ENCODE data around the gene UCP2. TPM values are rescaled to one million over a fixed set of nuclear protein-coding genes. Genes with fewer than 3 reads are reported as not detected.
A peak's percentile ranks its signal among the peaks of the same experiment; 100 is the strongest.

The UCP2 gene
- total RNA-seq, 2 experiments from 2014 or later: 461 to 471 TPM

GRCh38 chr11:74000307-74001133 lies 17.9 kb upstream of the UCP2 start:
- CTCF ChIA-PET: interaction anchor here (0.6 to 1.9 kb wide), 2 partner anchors 19 to 389 kb away, joined by 3 to 6 read pairs; no protein-coding TSS in a partner anchor
- Mint-ChIP-seq H3K27me3 (no peaks in the 10 kb centered on the region), H3K4me3 (no peak overlapping the region), H3K4me1 (ENCODE audit: low read depth) (peaks cover 67% of the 10 kb centered on the region), H3K36me3 (peaks cover 15% of the 10 kb centered on the region), H3K27ac (peak overlapping the region; percentile 79), H3K9me3 (no peaks in the 10 kb centered on the region)
- peak; percentile 51 for DNase-seq
- POLR2A ChIA-PET: interaction anchor here (1.1 to 3.2 kb wide), 4 partner anchors 10 to 20 kb away, joined by 3 to 17 read pairs (median 8); partner anchors contain the start of gene UCP2
- intact Hi-C loops (cut with micrococcal nuclease): loop anchor here (1.0 kb wide), 1 partner anchor 11 kb away; no protein-coding TSS in a partner anchor

- peak; percentile 39 for DNase-seq
- CTCF ChIA-PET: interaction anchor here (0.6 to 1.9 kb wide), 2 partner anchors 18 to 390 kb away, joined by 3 to 6 read pairs; no protein-coding TSS in a partner anchor
- H3K27ac Mint-ChIP-seq: peak overlapping the region; percentile 79
- POLR2A ChIA-PET: interaction anchor here (1.9 to 3.2 kb wide), 3 partner anchors 10 to 17 kb away, joined by 5 to 17 read pairs (median 12); partner anchors contain the start of gene UCP2
- no peaks in the 10 kb centered on the region for H3K27me3 Mint-ChIP-seq
- H3K4me1 Mint-ChIP-seq (ENCODE audit: low read depth): peaks cover 67% of the 10 kb centered on the region
- intact Hi-C loops (cut with micrococcal nuclease): loop anchor here (1.0 kb wide), 1 partner anchor 12 kb away; no protein-coding TSS in a partner anchor
- no peak overlapping the region for H3K4me3 Mint-ChIP-seq
- H3K9me3 Mint-ChIP-seq: no peaks in the 10 kb centered on the region
- peaks cover 15% of the 10 kb centered on the region for H3K36me3 Mint-ChIP-seq
These were observed 17.1 kb upstream of the UCP2 start for GRCh38 chr11:73999581-74000306.

- ChIA-PET POLR2A (interaction anchor here (0.7 to 3.2 kb wide), 4 partner anchors 11 to 26 kb away, joined by 5 to 17 read pairs (median 8); partner anchors contain the start of gene UCP2), CTCF (interaction anchor here (1.9 kb wide), 1 partner anchor 18 kb away, joined by 6 read pairs; no protein-coding TSS in a partner anchor)
- H3K27me3 Mint-ChIP-seq: no peaks in the 10 kb centered on the region
- H3K36me3 Mint-ChIP-seq: peaks cover 14% of the 10 kb centered on the region
- DNase-seq: no peak
- H3K9me3 Mint-ChIP-seq: no peaks in the 10 kb centered on the region
- H3K4me1 Mint-ChIP-seq (ENCODE audit: low read depth): peaks cover 66% of the 10 kb centered on the region
- intact Hi-C loops (cut with micrococcal nuclease): no loop called here
- peak overlapping the region; percentile 79 for H3K27ac Mint-ChIP-seq
- H3K4me3 Mint-ChIP-seq: no peak overlapping the region
These were observed 16.4 kb upstream of the UCP2 start for GRCh38 chr11:73998846-73999575.

- H3K4me1 Mint-ChIP-seq (ENCODE audit: low read depth): peaks cover 67% of the 10 kb centered on the region
- no peak overlapping the region for H3K4me3 Mint-ChIP-seq
- POLR2A ChIA-PET: interaction anchor here (0.6 to 5.7 kb wide), 9 partner anchors 8 to 40 kb away, joined by 3 to 98 read pairs (median 6); partner anchors contain the start of gene UCP2
- H3K27ac Mint-ChIP-seq: peak overlapping the region; percentile 55
- CTCF ChIA-PET: interaction anchor here (1.1 kb wide), 1 partner anchor 12 kb away, joined by 4 read pairs; the partner anchor contains the start of gene UCP3
- intact Hi-C loops (cut with micrococcal nuclease): no loop called here
- no peaks in the 10 kb centered on the region for H3K9me3 Mint-ChIP-seq
- no peak for DNase-seq
- H3K27me3 Mint-ChIP-seq: no peaks in the 10 kb centered on the region
- H3K36me3 Mint-ChIP-seq: peaks cover 5% of the 10 kb centered on the region
These were observed 14.6 kb upstream of the UCP2 start for GRCh38 chr11:73997120-73997770.

DNA sequence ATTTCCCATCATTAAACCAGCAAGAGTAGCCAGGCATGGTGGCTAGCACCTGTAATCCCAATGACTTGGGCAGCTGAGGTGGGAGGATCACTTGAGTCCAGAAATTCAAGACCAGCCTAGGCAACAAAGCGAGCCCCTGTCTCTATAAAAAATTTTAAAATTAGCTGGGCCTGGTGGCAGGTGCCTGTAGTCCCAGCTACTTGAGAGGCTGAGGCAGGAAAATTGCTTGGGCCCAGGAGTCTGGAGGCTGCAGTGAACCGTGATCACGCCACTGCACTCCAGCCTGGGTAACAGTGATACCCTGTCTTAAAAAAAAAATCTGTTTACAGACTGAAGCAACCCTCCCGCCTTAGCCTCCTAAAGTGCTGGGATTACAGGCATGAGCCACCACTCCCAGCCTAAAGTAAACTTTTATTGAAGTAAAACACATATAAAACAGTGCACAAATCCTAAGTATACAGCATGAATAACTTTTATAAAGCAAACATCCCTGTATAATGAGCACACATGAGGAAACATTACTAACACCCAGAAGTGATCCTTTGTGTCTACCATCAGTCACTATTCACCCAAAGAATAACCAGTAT lies 13.6 kb upstream of the UCP2 start:
- H3K27ac Mint-ChIP-seq: peak overlapping the region; percentile 91
- intact Hi-C loops (cut with micrococcal nuclease): no loop called here
- POLR2A ChIA-PET: interaction anchor here (1.0 to 5.7 kb wide), 10 partner anchors 9 to 275 kb away, joined by 3 to 98 read pairs (median 10); partner anchors contain the start of genes C2CD3, PPME1, UCP2 and UCP3

GRCh38 chr11:73995731-73996130 lies 13.1 kb upstream of the UCP2 start:
- DNase-seq: peak; percentile 54
- CTCF ChIA-PET: interaction anchor here (0.5 to 3.4 kb wide), 7 partner anchors 11 to 31 kb away, joined by 3 to 10 read pairs (median 6); partner anchors contain the start of genes UCP2 and UCP3
- H3K9me3 Mint-ChIP-seq: no peaks in the 10 kb centered on the region
- intact Hi-C loops (cut with micrococcal nuclease): loop anchor here (1.0 kb wide), 4 partner anchors 12 to 31 kb away; no protein-coding TSS in a partner anchor
- POLR2A ChIA-PET: interaction anchor here (1.0 to 5.7 kb wide), 11 partner anchors 9 to 276 kb away, joined by 3 to 98 read pairs (median 12); partner anchors contain the start of genes C2CD3, PPME1, UCP2 and UCP3
- peaks cover 76% of the 10 kb centered on the region for H3K4me1 Mint-ChIP-seq (ENCODE audit: low read depth)
- peak overlapping the region; percentile 49 for H3K4me3 Mint-ChIP-seq
- no peaks in the 10 kb centered on the region for H3K36me3 Mint-ChIP-seq
- no peaks in the 10 kb centered on the region for H3K27me3 Mint-ChIP-seq
- H3K27ac Mint-ChIP-seq: peak overlapping the region; percentile 91

More for the DNA sequence above, 13.6 kb upstream of the UCP2 start:
- peaks cover under 1% of the 10 kb centered on the region for H3K36me3 Mint-ChIP-seq
- H3K4me1 Mint-ChIP-seq (ENCODE audit: low read depth): peaks cover 75% of the 10 kb centered on the region
- peak overlapping the region; percentile 49 for H3K4me3 Mint-ChIP-seq
- CTCF ChIA-PET: interaction anchor here (1.9 to 3.4 kb wide), 2 partner anchors 12 to 15 kb away, joined by 7 to 10 read pairs; no protein-coding TSS in a partner anchor
- no peaks in the 10 kb centered on the region for H3K27me3 Mint-ChIP-seq
- DNase-seq: no peak
- no peaks in the 10 kb centered on the region for H3K9me3 Mint-ChIP-seq

- Mint-ChIP-seq H3K27me3 (no peaks in the 10 kb centered on the region), H3K36me3 (no peaks in the 10 kb centered on the region), H3K9me3 (no peaks in the 10 kb centered on the region), H3K4me3 (peak overlapping the region; percentile 49), H3K4me1 (ENCODE audit: low read depth) (peaks cover 75% of the 10 kb centered on the region), H3K27ac (peak overlapping the region; percentile 91)
- intact Hi-C loops (cut with micrococcal nuclease): loop anchor here (1.0 kb wide), 4 partner anchors 12 to 31 kb away; no protein-coding TSS in a partner anchor
- POLR2A ChIA-PET: interaction anchor here (0.7 to 5.7 kb wide), 13 partner anchors 10 to 276 kb away, joined by 3 to 98 read pairs (median 7); partner anchors contain the start of genes C2CD3, PPME1, UCP2 and UCP3
- CTCF ChIA-PET: interaction anchor here (0.5 to 3.4 kb wide), 9 partner anchors 11 to 31 kb away, joined by 3 to 10 read pairs (median 5); partner anchors contain the start of genes UCP2 and UCP3
- DNase-seq: no peak
These were observed 12.6 kb upstream of the UCP2 start for GRCh38 chr11:73995247-73995646.

GRCh38 chr11:73991471-73992006 lies 8.9 kb upstream of the UCP2 start:
- H3K4me3 Mint-ChIP-seq: no peak overlapping the region
- no peaks in the 10 kb centered on the region for H3K36me3 Mint-ChIP-seq
- H3K9me3 Mint-ChIP-seq: no peaks in the 10 kb centered on the region
- ChIA-PET POLR2A (interaction anchor here (2.7 kb wide), 1 partner anchor 10 kb away, joined by 18 read pairs; the partner anchor contains the start of gene UCP2), CTCF (interaction anchor here (1.2 to 1.6 kb wide), 2 partner anchors 11 to 28 kb away, joined by 4 read pairs; no protein-coding TSS in a partner anchor)
- no peaks in the 10 kb centered on the region for H3K27me3 Mint-ChIP-seq
- H3K27ac Mint-ChIP-seq: peak overlapping the region; percentile 56
- DNase-seq: peak; percentile 13
- intact Hi-C loops (cut with micrococcal nuclease): no loop called here
- H3K4me1 Mint-ChIP-seq (ENCODE audit: low read depth): peaks cover 49% of the 10 kb centered on the region

DNA sequence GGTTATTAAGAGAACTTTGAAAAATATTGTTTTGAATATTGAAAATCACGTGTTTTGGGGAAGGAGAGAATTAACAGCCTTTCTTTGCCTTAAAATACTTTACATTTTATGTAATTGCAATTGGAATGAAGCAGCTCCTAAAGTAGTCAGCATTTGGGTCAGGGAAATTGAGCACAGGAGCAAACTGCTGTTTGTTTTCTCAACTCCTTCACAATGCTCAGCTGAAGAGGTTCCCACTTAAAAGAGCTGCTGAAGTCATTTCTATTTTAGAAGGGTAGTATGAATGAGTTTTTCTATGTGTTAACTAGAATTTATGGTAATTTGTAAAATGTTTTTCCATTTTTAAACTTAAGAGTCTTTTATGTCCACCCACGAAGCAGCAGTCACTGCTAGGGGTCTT lies 8.1 kb upstream of the UCP2 start:
- intact Hi-C loops (cut with micrococcal nuclease): no loop called here
- no peak overlapping the region for H3K4me3 Mint-ChIP-seq

DNA sequence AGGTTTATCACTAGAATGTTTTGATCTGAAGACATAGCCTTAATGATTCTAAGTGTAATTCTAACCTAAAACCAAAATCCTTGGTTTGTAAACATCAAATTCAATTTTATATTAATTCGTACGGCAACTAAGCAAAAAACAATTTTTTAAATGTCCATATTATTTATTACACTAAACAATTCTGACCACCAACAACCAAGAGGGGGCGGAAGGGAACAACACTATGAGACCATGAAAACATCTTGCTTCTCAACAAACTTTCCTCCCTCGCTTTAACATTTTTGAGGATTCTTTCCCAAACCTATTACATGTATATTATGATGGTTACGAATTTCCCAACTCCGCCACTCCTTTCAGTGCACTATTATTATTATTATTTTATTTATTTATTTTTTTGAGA lies 6.5 kb upstream of the UCP2 start:
- intact Hi-C loops (cut with micrococcal nuclease): no loop called here
- no peak for DNase-seq
- CTCF ChIA-PET: no interaction called here

More for the DNA sequence above, 8.1 kb upstream of the UCP2 start:
- ChIA-PET POLR2A (interaction anchor here (2.7 kb wide), 1 partner anchor 9 kb away, joined by 18 read pairs; the partner anchor contains the start of gene UCP2), CTCF (interaction anchor here (1.2 to 1.6 kb wide), 2 partner anchors 10 to 29 kb away, joined by 4 read pairs; no protein-coding TSS in a partner anchor)
- Mint-ChIP-seq H3K9me3 (no peaks in the 10 kb centered on the region), H3K27ac (peak overlapping the region; percentile 54), H3K27me3 (no peaks in the 10 kb centered on the region), H3K36me3 (no peaks in the 10 kb centered on the region), H3K4me1 (ENCODE audit: low read depth) (peaks cover 43% of the 10 kb centered on the region)
- no peak for DNase-seq

More for the DNA sequence above, 6.5 kb upstream of the UCP2 start:
- H3K27ac Mint-ChIP-seq: no peak overlapping the region
- no peaks in the 10 kb centered on the region for H3K9me3 Mint-ChIP-seq
- H3K4me3 Mint-ChIP-seq: no peak overlapping the region
- peaks cover 38% of the 10 kb centered on the region for H3K4me1 Mint-ChIP-seq (ENCODE audit: low read depth)
- H3K36me3 Mint-ChIP-seq: no peaks in the 10 kb centered on the region
- POLR2A ChIA-PET: no interaction called here
- H3K27me3 Mint-ChIP-seq: no peaks in the 10 kb centered on the region

All from activated CD4-positive, alpha-beta memory T cell treated with anti-CD3 and anti-CD28 coated beads for 36 hours (primary cell).